HCT116 (cell line): Measurements from ENCODE around the gene RBKS. TPM values are rescaled to one million over a fixed set of nuclear protein-coding genes. Genes with fewer than 3 reads are reported as not detected.

ENCODE experiments used
- ATAC-seq: fragments of 200-7000 bp; cut with Tn5 transposase; 2 replicates; pipeline ENCODE4 v1.9.1; 2020; ENCODE audit warnings: mild to moderate bottlenecking, moderate library complexity
- BruUV-seq: library from RNA; stranded (reverse); fragments of 400-500 nt; replicated peaks from 2 replicates; lab custom pipeline; 2021; lab: Mats Ljungman, UMichigan
- CTCF ChIA-PET: fragments of 300-600 bp; sonication (Branson Sonifier 250); formaldehyde crosslinking; loops from one replicate; lab custom pipeline; 2021; ENCODE audit warnings: antibody characterized with exemption; lab: Charles Lee
- POLR2A ChIA-PET: fragments of 300-600, 350-600 bp; sonication (Branson Sonifier 250); formaldehyde crosslinking; loops from one replicate; lab custom pipeline; 2021; ENCODE audit warnings: antibody characterized with exemption; lab: Charles Lee
- RAD21 ChIA-PET, 2 experiments: fragments of 300-600 bp; sonication (Branson Sonifier 250); formaldehyde crosslinking; loops; one replicate each; lab custom pipeline; 2023; ENCODE audit warnings: low total read pairs in 2 of 2; ENCODE audit not compliant: uncharacterized antibody in 2 of 2, unreplicated experiment in 2 of 2, low non-redundant PET in 1 of 2; lab: Charles Lee
- DNase-seq: peaks from one replicate; pipeline ENCODE4 v3.0.0-alpha.2; 2010; ENCODE audit warnings: low read depth, low spot score
- H2AFZ ChIP-seq: fragments of 200-600 bp; shearing (Covaris generic), sonication (generic); 2 replicates; pipeline ENCODE4 v1.6.1; 2017; ENCODE audit warnings: low read depth, mixed run types, mixed read lengths, antibody characterized with exemption, low read length; ENCODE audit not compliant: poor library complexity, severe bottlenecking
- H3K27ac ChIP-seq: 2 replicates; pipeline ENCODE4 v1.5.1; 2012; ENCODE audit warnings: low read depth, low read length
- H3K27me3 ChIP-seq: fragments of 200-600 bp; sonication (generic); 2 replicates; pipeline ENCODE4 v1.6.1; 2016; ENCODE audit warnings: mixed run types, low read length, mixed read lengths; ENCODE audit not compliant: insufficient read depth
- H3K36me3 ChIP-seq, 2 experiments: fragments of 200-500 bp in 1 of 2; fragments of 200-600 bp in 1 of 2; sonication (Bioruptor generic) in 1 of 2; sonication (generic) in 1 of 2; 2 replicates each; pipeline versions ENCODE4 v1.5.1 to v1.6.1; 2014 to 2016; ENCODE audit warnings: low read length in 2 of 2, inconsistent platforms in 1 of 2, mixed read lengths in 1 of 2, mixed run types in 1 of 2; ENCODE audit not compliant: insufficient read depth in 2 of 2, control insufficient read depth in 1 of 2
- H3K4me1 ChIP-seq, 2 experiments: fragments of 200-600 bp in 1 of 2; sonication (generic) in 1 of 2; 2 replicates each; pipeline versions ENCODE4 v1.5.1 to v1.6.1; 2012 to 2017; ENCODE audit warnings: low read length in 2 of 2, inconsistent platforms in 1 of 2, mild to moderate bottlenecking in 1 of 2, mixed read lengths in 1 of 2, mixed run types in 1 of 2, moderate library complexity in 1 of 2; ENCODE audit not compliant: insufficient read depth in 2 of 2, control insufficient read depth in 1 of 2
- H3K4me2 ChIP-seq: fragments of 200-600 bp; sonication (generic); 2 replicates; pipeline ENCODE4 v1.6.1; 2017; ENCODE audit warnings: mixed run types, low read length, mixed read lengths
- H3K4me3 ChIP-seq, 2 experiments: fragments of 200-600 bp in 1 of 2; sonication (generic) in 1 of 2; replicated peaks in 1 of 2; 2 replicates each; pipeline ENCODE4 v1.5.1; 2011 to 2016; ENCODE audit warnings: low read length in 2 of 2, control low read depth in 1 of 2, low read depth in 1 of 2, mild to moderate bottlenecking in 1 of 2, mixed read lengths in 1 of 2, mixed run types in 1 of 2
- H3K79me2 ChIP-seq: fragments of 200-600 bp; sonication (generic); 2 replicates; pipeline ENCODE4 v1.6.1; 2017; ENCODE audit warnings: mild to moderate bottlenecking, mixed run types, low read length, moderate library complexity, mixed read lengths; ENCODE audit not compliant: insufficient read depth
- H3K9ac ChIP-seq: fragments of 200-600 bp; sonication (generic); 2 replicates; pipeline ENCODE4 v1.6.1; 2016; ENCODE audit warnings: low read length, mixed read lengths
- H3K9me2 ChIP-seq: fragments of 200-600 bp; sonication (generic), shearing (Covaris generic); 2 replicates; pipeline ENCODE4 v1.6.1; 2017; ENCODE audit warnings: mixed run types, mild to moderate bottlenecking, moderate library complexity; ENCODE audit not compliant: insufficient read depth
- H3K9me3 ChIP-seq, 2 experiments: fragments of 200-500 bp in 1 of 2; fragments of 200-600 bp in 1 of 2; sonication (Bioruptor generic) in 1 of 2; sonication (generic) in 1 of 2; 2 replicates each; pipeline ENCODE4 v1.6.1; 2014 to 2017; ENCODE audit warnings: low read length in 2 of 2, mixed read lengths in 2 of 2, inconsistent platforms in 1 of 2, low read depth in 1 of 2, mild to moderate bottlenecking in 1 of 2, mixed run types in 1 of 2, moderate library complexity in 1 of 2; ENCODE audit not compliant: control insufficient read depth in 1 of 2, insufficient read depth in 1 of 2
- H4K20me1 ChIP-seq: fragments of 200-600 bp; sonication (generic), shearing (Covaris generic); 2 replicates; pipeline ENCODE4 v1.6.1; 2017; ENCODE audit warnings: mixed run types, mild to moderate bottlenecking, moderate library complexity; ENCODE audit not compliant: insufficient read depth
- CBX3 ChIP-seq: IDR thresholded peaks from 2 replicates; pipeline ENCODE4 v1.6.1; 2012; ENCODE audit warnings: low read depth
- CEBPB ChIP-seq: IDR thresholded peaks from 2 replicates; pipeline ENCODE4 v1.6.1; 2012; ENCODE audit warnings: low read depth
- EGR1 ChIP-seq: IDR thresholded peaks from 2 replicates; pipeline ENCODE4 v1.6.1; 2012; ENCODE audit warnings: low read depth
- ELF1 ChIP-seq: IDR thresholded peaks from 2 replicates; pipeline ENCODE4 v1.6.1; 2012; ENCODE audit warnings: low read depth, borderline replicate concordance
- EZH2 ChIP-seq: fragments of 200-600 bp; sonication (generic); IDR thresholded peaks from 2 replicates; pipeline ENCODE4 v1.6.1; 2017; ENCODE audit warnings: antibody characterized with exemption, mixed run types
- EZH2phosphoT487 ChIP-seq: fragments of 200-600 bp; IDR thresholded peaks from 2 replicates; pipeline ENCODE4 v1.6.1; 2018; ENCODE audit warnings: antibody characterized with exemption, borderline replicate concordance
- POLR2A ChIP-seq: IDR thresholded peaks from 2 replicates; pipeline ENCODE4 v1.7.0; 2011; ENCODE audit warnings: borderline replicate concordance; ENCODE audit not compliant: insufficient read depth, insufficient read length; ENCODE audit errors: extremely low read depth
- POLR2AphosphoS5 ChIP-seq: IDR thresholded peaks from 2 replicates; pipeline ENCODE4 v1.6.1; 2011; ENCODE audit warnings: mild to moderate bottlenecking, low read depth, low read length, moderate library complexity
- RAD21 ChIP-seq: IDR thresholded peaks from 2 replicates; pipeline ENCODE4 v1.6.1; 2012; ENCODE audit warnings: low read depth, mild to moderate bottlenecking
- SIN3A ChIP-seq: IDR thresholded peaks from 2 replicates; pipeline ENCODE4 v1.6.1; 2012; ENCODE audit warnings: low read depth
- SP1 ChIP-seq: IDR thresholded peaks from 2 replicates; pipeline ENCODE4 v1.6.1; 2012; ENCODE audit warnings: low read depth
- SRF ChIP-seq: IDR thresholded peaks from 2 replicates; pipeline ENCODE4 v1.6.1; 2012; ENCODE audit warnings: low read depth
- YY1 ChIP-seq: IDR thresholded peaks from 2 replicates; pipeline ENCODE4 v1.6.1; 2011; ENCODE audit warnings: low read length, low read depth, moderate library complexity, mild to moderate bottlenecking; ENCODE audit not compliant: insufficient replicate concordance; ENCODE audit errors: extremely low read depth
- ZFX ChIP-seq: fragments of 450-650 bp; IDR thresholded peaks from 2 replicates; pipeline ENCODE4 v1.6.1; 2017
- ZNF274 ChIP-seq: fragments of 200-500 bp; sonication (Bioruptor generic); IDR thresholded peaks from 2 replicates; pipeline ENCODE4 v1.6.1; 2014; ENCODE audit warnings: mild to moderate bottlenecking, low read depth, low read length, inconsistent platforms
- intact Hi-C: fragments of 100-400 bp; cut with micrococcal nuclease; formaldehyde crosslinking; loops from 2 replicates; pipeline ENCODE4 v1.10.0; 2022
- total RNA-seq: library from RNA; stranded (reverse); gene quantifications from one replicate; pipeline ENCODE4 v1.2.1, GENCODE V29; 2021; ENCODE audit not compliant: unreplicated experiment
- TF ChIP-seq, protein P1 (sequence below): IDR thresholded peaks from 2 replicates; pipeline ENCODE4 v1.6.1; 2011; ENCODE audit warnings: mild to moderate bottlenecking, low read length, moderate library complexity; ENCODE audit not compliant: insufficient replicate concordance; ENCODE audit errors: extremely low read depth
- TF ChIP-seq, protein P2 (sequence below): IDR thresholded peaks from 2 replicates; pipeline ENCODE4 v1.6.1; 2012
- TF ChIP-seq, protein P3 (sequence below): IDR thresholded peaks from 2 replicates; pipeline ENCODE4 v1.6.1; 2012
- TF ChIP-seq, protein P4 (sequence below), 3 experiments: fragments of 200-600 bp in 1 of 3; sonication (generic) in 1 of 3; IDR thresholded peaks in 2 of 3; conservative IDR thresholded peaks in 1 of 3; 2 replicates each; pipeline ENCODE4 v1.5.1; 2012 to 2017; ENCODE audit warnings: low read depth in 2 of 3, low read length in 2 of 3, antibody characterized with exemption in 1 of 3, borderline replicate concordance in 1 of 3, control low read depth in 1 of 3, mild to moderate bottlenecking in 1 of 3, mixed read lengths in 1 of 3, mixed run types in 1 of 3, moderate library complexity in 1 of 3; ENCODE audit not compliant: insufficient read depth in 1 of 3

The RBKS gene
- total RNA-seq, 1 experiment from 2014 or later, result 2.4 TPM

DNA sequence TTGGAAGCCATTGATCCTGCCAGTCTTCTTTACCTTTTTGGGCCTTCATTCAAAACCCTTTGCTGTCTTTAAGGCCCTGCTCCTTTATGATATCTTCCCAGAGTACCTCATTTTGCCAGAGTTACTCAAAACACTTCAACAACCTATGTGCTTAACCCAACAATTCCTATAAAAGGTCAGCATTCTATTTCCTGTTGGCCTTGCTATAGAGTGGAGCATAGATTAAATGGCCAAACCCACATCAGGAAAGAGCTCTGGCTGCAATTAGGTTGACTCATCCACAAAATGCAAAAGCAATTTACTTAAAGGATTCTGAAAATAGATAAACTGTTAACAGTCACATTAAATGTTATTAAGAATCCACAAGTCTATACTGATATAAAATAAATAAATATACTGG, 97.4 kb downstream of the RBKS start:
- intact Hi-C loops, result no loop called here
- BruUV-seq, result no TSS peak
- CTCF ChIA-PET, result no interaction called here
- peak overlapping the region; percentile 47; the same call in 1 of the 2 replicates for H3K4me2 ChIP-seq
- no peaks in the 10 kb centered on the region for H3K79me2 ChIP-seq
- no peak overlapping the region for H3K4me3 ChIP-seq
- H3K36me3 ChIP-seq, result no peaks in the 10 kb centered on the region
- no peak overlapping the region for H3K9ac ChIP-seq
- DNase-seq, result no peak
- H3K9me3 ChIP-seq, result no peaks in the 10 kb centered on the region
- no peaks in the 10 kb centered on the region for H3K27me3 ChIP-seq
- POLR2A ChIA-PET, result no interaction called here
- H3K9me2 ChIP-seq, result no peaks in the 10 kb centered on the region
- ATAC-seq, result no peak
- H3K4me1 ChIP-seq, result peaks cover 0 to 36% of the 10 kb centered on the region in 2 experiments; a peak in 2 of 4 replicates
- no peaks in the 10 kb centered on the region for H4K20me1 ChIP-seq
- RAD21 ChIA-PET, result no interaction called here
- no peak overlapping the region for H2AFZ ChIP-seq
- no peak overlapping the region for H3K27ac ChIP-seq
- TF ChIP-seq POLR2A, result no peak
- TF ChIP-seq ZFX, result no peak
- no peak for TF ChIP-seq CBX3
- TF ChIP-seq, protein P1, sequence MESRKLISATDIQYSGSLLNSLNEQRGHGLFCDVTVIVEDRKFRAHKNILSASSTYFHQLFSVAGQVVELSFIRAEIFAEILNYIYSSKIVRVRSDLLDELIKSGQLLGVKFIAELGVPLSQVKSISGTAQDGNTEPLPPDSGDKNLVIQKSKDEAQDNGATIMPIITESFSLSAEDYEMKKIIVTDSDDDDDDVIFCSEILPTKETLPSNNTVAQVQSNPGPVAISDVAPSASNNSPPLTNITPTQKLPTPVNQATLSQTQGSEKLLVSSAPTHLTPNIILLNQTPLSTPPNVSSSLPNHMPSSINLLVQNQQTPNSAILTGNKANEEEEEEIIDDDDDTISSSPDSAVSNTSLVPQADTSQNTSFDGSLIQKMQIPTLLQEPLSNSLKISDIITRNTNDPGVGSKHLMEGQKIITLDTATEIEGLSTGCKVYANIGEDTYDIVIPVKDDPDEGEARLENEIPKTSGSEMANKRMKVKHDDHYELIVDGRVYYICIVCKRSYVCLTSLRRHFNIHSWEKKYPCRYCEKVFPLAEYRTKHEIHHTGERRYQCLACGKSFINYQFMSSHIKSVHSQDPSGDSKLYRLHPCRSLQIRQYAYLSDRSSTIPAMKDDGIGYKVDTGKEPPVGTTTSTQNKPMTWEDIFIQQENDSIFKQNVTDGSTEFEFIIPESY, result no peak
- TF ChIP-seq, protein P2, sequence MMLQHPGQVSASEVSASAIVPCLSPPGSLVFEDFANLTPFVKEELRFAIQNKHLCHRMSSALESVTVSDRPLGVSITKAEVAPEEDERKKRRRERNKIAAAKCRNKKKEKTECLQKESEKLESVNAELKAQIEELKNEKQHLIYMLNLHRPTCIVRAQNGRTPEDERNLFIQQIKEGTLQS, result no peak
- TF ChIP-seq EGR1, result no peak
- no peak for TF ChIP-seq RAD21
- no peak for TF ChIP-seq EZH2phosphoT487
- TF ChIP-seq POLR2AphosphoS5, result no peak
- no peak for TF ChIP-seq EZH2
- TF ChIP-seq SP1, result no peak
- no peak for TF ChIP-seq ELF1
- no peak for TF ChIP-seq SRF
- TF ChIP-seq ZNF274, result no peak
- no peak for TF ChIP-seq YY1
- TF ChIP-seq SIN3A, result no peak
- TF ChIP-seq, protein P3, sequence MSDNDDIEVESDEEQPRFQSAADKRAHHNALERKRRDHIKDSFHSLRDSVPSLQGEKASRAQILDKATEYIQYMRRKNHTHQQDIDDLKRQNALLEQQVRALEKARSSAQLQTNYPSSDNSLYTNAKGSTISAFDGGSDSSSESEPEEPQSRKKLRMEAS, result no peak
- TF ChIP-seq, protein P4, sequence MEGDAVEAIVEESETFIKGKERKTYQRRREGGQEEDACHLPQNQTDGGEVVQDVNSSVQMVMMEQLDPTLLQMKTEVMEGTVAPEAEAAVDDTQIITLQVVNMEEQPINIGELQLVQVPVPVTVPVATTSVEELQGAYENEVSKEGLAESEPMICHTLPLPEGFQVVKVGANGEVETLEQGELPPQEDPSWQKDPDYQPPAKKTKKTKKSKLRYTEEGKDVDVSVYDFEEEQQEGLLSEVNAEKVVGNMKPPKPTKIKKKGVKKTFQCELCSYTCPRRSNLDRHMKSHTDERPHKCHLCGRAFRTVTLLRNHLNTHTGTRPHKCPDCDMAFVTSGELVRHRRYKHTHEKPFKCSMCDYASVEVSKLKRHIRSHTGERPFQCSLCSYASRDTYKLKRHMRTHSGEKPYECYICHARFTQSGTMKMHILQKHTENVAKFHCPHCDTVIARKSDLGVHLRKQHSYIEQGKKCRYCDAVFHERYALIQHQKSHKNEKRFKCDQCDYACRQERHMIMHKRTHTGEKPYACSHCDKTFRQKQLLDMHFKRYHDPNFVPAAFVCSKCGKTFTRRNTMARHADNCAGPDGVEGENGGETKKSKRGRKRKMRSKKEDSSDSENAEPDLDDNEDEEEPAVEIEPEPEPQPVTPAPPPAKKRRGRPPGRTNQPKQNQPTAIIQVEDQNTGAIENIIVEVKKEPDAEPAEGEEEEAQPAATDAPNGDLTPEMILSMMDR (IDR thresholded peaks at IDR 0.05 in 2 of 3, conservative IDR thresholded peaks at IDR 0.05 in 1 of 3; ENCODE audit: borderline replicate concordance in 1 of 3, insufficient read depth in 1 of 3, low read depth in 2 of 3, low read length in 2 of 3), result no peak
- TF ChIP-seq CEBPB, result no peak
- TF ChIP-seq, all 23 proteins: peak for 0
